K562 (cell line): ENCODE data around the gene FBXO44. TPM values are rescaled to one million over a fixed set of nuclear protein-coding genes. Genes with fewer than 3 reads are reported as not detected.

ENCODE experiments used
- CBFA2T2 ChIP-seq: fragments of 450-650 bp; conservative IDR thresholded peaks from 2 replicates; pipeline ENCODE4 v1.6.1; 2017; ENCODE audit warnings: mild to moderate bottlenecking
- CREM ChIP-seq: IDR thresholded peaks from 2 replicates; pipeline ENCODE4 v1.6.1; 2014; ENCODE audit warnings: antibody characterized with exemption, low read depth
- MAX ChIP-seq: sonication (generic); formaldehyde crosslinking; IDR thresholded peaks from 2 replicates; pipeline ENCODE4 v1.9.0; 2022; ENCODE audit warnings: mild to moderate bottlenecking, missing genetic modification reagents
- SIN3A ChIP-seq, 2 experiments: fragments of 150-350 bp in 1 of 2; IDR thresholded peaks; 2 replicates each; pipeline ENCODE4 v1.6.1; 2011 to 2016; ENCODE audit warnings: borderline replicate concordance in 2 of 2, low read depth in 2 of 2, low read length in 2 of 2, mild to moderate bottlenecking in 2 of 2, moderate library complexity in 2 of 2; ENCODE audit not compliant: control insufficient read depth in 1 of 2
- TAL1 ChIP-seq: fragments of 450-650 bp; IDR thresholded peaks from 2 replicates; pipeline ENCODE4 v1.6.1; 2016; ENCODE audit warnings: mild to moderate bottlenecking
- ZBTB7A ChIP-seq: IDR thresholded peaks from 2 replicates; pipeline ENCODE4 v1.6.1; 2011; ENCODE audit warnings: low read depth, mild to moderate bottlenecking, low read length, moderate library complexity, borderline replicate concordance; ENCODE audit not compliant: control insufficient read depth
- polyA plus RNA-seq, 8 experiments: library from polyadenylated mRNA; depleted of rRNA in 4 of 8; stranded (reverse) in 5 of 8; unstranded in 3 of 8; fragments of >200 nt; fragmentation: Nextera tagmentation in 2 of 8; fragmentation: Illumina TruSeq in 1 of 8; extraction: Ambion mirVana in 2 of 8; extraction: Trizol in 1 of 8; gene quantifications; 2 replicates each; pipeline versions ENCODE4 v1.2.1 to v1.2.3, GENCODE V29; 2011 to 2014; ENCODE audit warnings: inconsistent platforms in 1 of 8, missing spikeins in 1 of 8
- total RNA-seq, 7 experiments: library from RNA; depleted of rRNA in 6 of 7; stranded (reverse); fragments of >200 nt in 6 of 7; fragmentation: Illumina TruSeq in 2 of 7; extraction: Trizol in 2 of 7; gene quantifications; 2 replicates each; pipeline versions ENCODE4 v1.2.1 to v1.2.3, GENCODE V29; 2011 to 2021; ENCODE audit warnings: low replicate concordance in 1 of 7
- TF ChIP-seq, protein P1 (sequence below), 2 experiments: fragments of 450-650 bp; formaldehyde crosslinking in 1 of 2; IDR thresholded peaks; 2 replicates each; pipeline versions ENCODE4 v1.4.0 to v1.6.1; 2014 to 2020; ENCODE audit warnings: mild to moderate bottlenecking in 2 of 2, borderline replicate concordance in 1 of 2, low read depth in 1 of 2
- TF ChIP-seq, protein P2 (sequence below): sonication (generic); formaldehyde crosslinking; IDR thresholded peaks from 2 replicates; pipeline ENCODE4 v1.8.1; 2023; ENCODE audit warnings: mild to moderate bottlenecking, missing genetic modification reagents
- TF ChIP-seq, protein P3 (sequence below), 3 experiments: fragments of 200-800 bp in 1 of 3; fragments of 250-450 bp in 1 of 3; fragments of 450-650 bp in 1 of 3; sonication (Bioruptor Pico) in 1 of 3; sonication (Bioruptor generic) in 1 of 3; formaldehyde crosslinking in 1 of 3; IDR thresholded peaks; 2 replicates each; pipeline versions ENCODE4 v1.6.1 to v1.8.0; 2016 to 2022; ENCODE audit warnings: mild to moderate bottlenecking in 2 of 3, missing genetic modification characterization in 2 of 3, missing compliant biosample characterization in 1 of 3, moderate library complexity in 1 of 3

Gene FBXO44
- total and polyA plus RNA-seq, 9 of the 15 experiments (the other 6 are each of a cell fraction or from before 2014, with no cell fraction given), result 0.69 to 20.9 (median 6.7) TPM

- TF ChIP-seq, protein P1, sequence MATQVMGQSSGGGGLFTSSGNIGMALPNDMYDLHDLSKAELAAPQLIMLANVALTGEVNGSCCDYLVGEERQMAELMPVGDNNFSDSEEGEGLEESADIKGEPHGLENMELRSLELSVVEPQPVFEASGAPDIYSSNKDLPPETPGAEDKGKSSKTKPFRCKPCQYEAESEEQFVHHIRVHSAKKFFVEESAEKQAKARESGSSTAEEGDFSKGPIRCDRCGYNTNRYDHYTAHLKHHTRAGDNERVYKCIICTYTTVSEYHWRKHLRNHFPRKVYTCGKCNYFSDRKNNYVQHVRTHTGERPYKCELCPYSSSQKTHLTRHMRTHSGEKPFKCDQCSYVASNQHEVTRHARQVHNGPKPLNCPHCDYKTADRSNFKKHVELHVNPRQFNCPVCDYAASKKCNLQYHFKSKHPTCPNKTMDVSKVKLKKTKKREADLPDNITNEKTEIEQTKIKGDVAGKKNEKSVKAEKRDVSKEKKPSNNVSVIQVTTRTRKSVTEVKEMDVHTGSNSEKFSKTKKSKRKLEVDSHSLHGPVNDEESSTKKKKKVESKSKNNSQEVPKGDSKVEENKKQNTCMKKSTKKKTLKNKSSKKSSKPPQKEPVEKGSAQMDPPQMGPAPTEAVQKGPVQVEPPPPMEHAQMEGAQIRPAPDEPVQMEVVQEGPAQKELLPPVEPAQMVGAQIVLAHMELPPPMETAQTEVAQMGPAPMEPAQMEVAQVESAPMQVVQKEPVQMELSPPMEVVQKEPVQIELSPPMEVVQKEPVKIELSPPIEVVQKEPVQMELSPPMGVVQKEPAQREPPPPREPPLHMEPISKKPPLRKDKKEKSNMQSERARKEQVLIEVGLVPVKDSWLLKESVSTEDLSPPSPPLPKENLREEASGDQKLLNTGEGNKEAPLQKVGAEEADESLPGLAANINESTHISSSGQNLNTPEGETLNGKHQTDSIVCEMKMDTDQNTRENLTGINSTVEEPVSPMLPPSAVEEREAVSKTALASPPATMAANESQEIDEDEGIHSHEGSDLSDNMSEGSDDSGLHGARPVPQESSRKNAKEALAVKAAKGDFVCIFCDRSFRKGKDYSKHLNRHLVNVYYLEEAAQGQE (IDR thresholded peaks at IDR 0.05; ENCODE audit: borderline replicate concordance), result no peak
- TF ChIP-seq, protein P1 (CRISPR knock-in tag; IDR thresholded peaks at IDR 0.05; ENCODE audit: low read depth), result no peak
- TF ChIP-seq SIN3A (IDR thresholded peaks at IDR 0.05; ENCODE audit: borderline replicate concordance in 2 of 2, control insufficient read depth in 1 of 2, low read depth in 2 of 2, low read length in 2 of 2) (no peak), ZBTB7A (0 out of 2 replicates have a peak, but pooled peaks have one; percentile 34), MAX (peak; percentile 21; the same call in 1 of the 2 replicates), CBFA2T2 (peak; percentile 30; the same call in 1 of the 2 replicates), TAL1 (0 out of 2 replicates have a peak, but pooled peaks have one; percentile 6), CREM (0 out of 2 replicates have a peak, but pooled peaks have one; percentile 4)
- TF ChIP-seq, protein P2, sequence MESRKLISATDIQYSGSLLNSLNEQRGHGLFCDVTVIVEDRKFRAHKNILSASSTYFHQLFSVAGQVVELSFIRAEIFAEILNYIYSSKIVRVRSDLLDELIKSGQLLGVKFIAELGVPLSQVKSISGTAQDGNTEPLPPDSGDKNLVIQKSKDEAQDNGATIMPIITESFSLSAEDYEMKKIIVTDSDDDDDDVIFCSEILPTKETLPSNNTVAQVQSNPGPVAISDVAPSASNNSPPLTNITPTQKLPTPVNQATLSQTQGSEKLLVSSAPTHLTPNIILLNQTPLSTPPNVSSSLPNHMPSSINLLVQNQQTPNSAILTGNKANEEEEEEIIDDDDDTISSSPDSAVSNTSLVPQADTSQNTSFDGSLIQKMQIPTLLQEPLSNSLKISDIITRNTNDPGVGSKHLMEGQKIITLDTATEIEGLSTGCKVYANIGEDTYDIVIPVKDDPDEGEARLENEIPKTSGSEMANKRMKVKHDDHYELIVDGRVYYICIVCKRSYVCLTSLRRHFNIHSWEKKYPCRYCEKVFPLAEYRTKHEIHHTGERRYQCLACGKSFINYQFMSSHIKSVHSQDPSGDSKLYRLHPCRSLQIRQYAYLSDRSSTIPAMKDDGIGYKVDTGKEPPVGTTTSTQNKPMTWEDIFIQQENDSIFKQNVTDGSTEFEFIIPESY (CRISPR knock-in tag), result peak; percentile 49; the same call in 1 of the 2 replicates
- TF ChIP-seq, protein P3, sequence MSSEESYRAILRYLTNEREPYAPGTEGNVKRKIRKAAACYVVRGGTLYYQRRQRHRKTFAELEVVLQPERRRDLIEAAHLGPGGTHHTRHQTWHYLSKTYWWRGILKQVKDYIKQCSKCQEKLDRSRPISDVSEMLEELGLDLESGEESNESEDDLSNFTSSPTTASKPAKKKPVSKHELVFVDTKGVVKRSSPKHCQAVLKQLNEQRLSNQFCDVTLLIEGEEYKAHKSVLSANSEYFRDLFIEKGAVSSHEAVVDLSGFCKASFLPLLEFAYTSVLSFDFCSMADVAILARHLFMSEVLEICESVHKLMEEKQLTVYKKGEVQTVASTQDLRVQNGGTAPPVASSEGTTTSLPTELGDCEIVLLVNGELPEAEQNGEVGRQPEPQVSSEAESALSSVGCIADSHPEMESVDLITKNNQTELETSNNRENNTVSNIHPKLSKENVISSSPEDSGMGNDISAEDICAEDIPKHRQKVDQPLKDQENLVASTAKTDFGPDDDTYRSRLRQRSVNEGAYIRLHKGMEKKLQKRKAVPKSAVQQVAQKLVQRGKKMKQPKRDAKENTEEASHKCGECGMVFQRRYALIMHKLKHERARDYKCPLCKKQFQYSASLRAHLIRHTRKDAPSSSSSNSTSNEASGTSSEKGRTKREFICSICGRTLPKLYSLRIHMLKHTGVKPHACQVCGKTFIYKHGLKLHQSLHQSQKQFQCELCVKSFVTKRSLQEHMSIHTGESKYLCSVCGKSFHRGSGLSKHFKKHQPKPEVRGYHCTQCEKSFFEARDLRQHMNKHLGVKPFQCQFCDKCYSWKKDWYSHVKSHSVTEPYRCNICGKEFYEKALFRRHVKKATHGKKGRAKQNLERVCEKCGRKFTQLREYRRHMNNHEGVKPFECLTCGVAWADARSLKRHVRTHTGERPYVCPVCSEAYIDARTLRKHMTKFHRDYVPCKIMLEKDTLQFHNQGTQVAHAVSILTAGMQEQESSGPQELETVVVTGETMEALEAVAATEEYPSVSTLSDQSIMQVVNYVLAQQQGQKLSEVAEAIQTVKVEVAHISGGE (CRISPR knock-in tag; IDR thresholded peaks at IDR 0.05), result peak in 1 of 3 experiments; percentile 36; a peak in 1 of 6 replicates
These were observed 46.2 kb downstream of the FBXO44 start (continued) for GRCh38 chr1:11700601-11701467.
